Measurements from ENCODE around the gene RPS21.
"Not testable (repeated sequence)": the region's sequence is repeated elsewhere in the genome, so short reads cannot be mapped to it uniquely, and the experiment has no call there.

The RPS21 gene

GRCh38 chr20:62365814-62366369 lies 21.0 kb upstream of the RPS21 start:
- DNase-seq (ENCODE audit: low read depth), result no peak

GRCh38 chr20:62366370-62367135 lies 20.4 kb upstream of the RPS21 start:
- DNase-seq (ENCODE audit: low read depth), result no peak

GRCh38 chr20:62367136-62367632 lies 19.7 kb upstream of the RPS21 start, which contains the start of gene LAMA5:
Gene LAMA5 (minus strand): TSS chr20:62367312. CDS start chr20:62367245, 67 bp downstream.
- no peak for DNase-seq (ENCODE audit: low read depth)

GRCh38 chr20:62367633-62368391 lies 19.1 kb upstream of the RPS21 start:
- DNase-seq (ENCODE audit: low read depth), result no peak

GRCh38 chr20:62368392-62368975 lies 18.4 kb upstream of the RPS21 start:
- DNase-seq (ENCODE audit: low read depth), result no peak

GRCh38 chr20:62368976-62369814 lies 17.7 kb upstream of the RPS21 start:
- DNase-seq (ENCODE audit: low read depth), result no peak

- DNase-seq (ENCODE audit: low read depth), result no peak
These were observed 17.1 kb upstream of the RPS21 start for GRCh38 chr20:62369815-62370114.

GRCh38 chr20:62370115-62370806 lies 16.6 kb upstream of the RPS21 start:
- DNase-seq (ENCODE audit: low read depth), result peak; percentile 41

- DNase-seq (ENCODE audit: low read depth), result no peak
These were observed 15.9 kb upstream of the RPS21 start for GRCh38 chr20:62370807-62371587.

- DNase-seq (ENCODE audit: low read depth), result no peak
These were observed 15.3 kb upstream of the RPS21 start for GRCh38 chr20:62371588-62372041.

GRCh38 chr20:62372042-62372993 lies 14.6 kb upstream of the RPS21 start:
- DNase-seq (ENCODE audit: low read depth), result no peak

- DNase-seq (ENCODE audit: low read depth), result not testable (repeated sequence)
These were observed 13.2 kb upstream of the RPS21 start for GRCh38 chr20:62373631-62374179.

- no peak for DNase-seq (ENCODE audit: low read depth)
These were observed 12.4 kb upstream of the RPS21 start for GRCh38 chr20:62374331-62375152.

GRCh38 chr20:62376112-62377063 lies 10.5 kb upstream of the RPS21 start:
- no peak for DNase-seq (ENCODE audit: low read depth)

- no peak for DNase-seq (ENCODE audit: low read depth)
These were observed 9.8 kb upstream of the RPS21 start for GRCh38 chr20:62377064-62377461.

- DNase-seq (ENCODE audit: low read depth), result no peak
These were observed 9.2 kb upstream of the RPS21 start for GRCh38 chr20:62377615-62378178.

Data from activated T-cell treated with anti-CD3 and anti-CD28 coated beads for 24 hours (primary cell).